HG03097 (cell line): ENCODE results near the gene HIBCH.
"Not testable (repeated sequence)": the region's sequence is repeated elsewhere in the genome, so short reads cannot be mapped to it uniquely, and the experiment has no call there.

ENCODE experiments used
- ATAC-seq: cut with Tn5 transposase; IDR thresholded peaks from one replicate; pipeline ENCODE4 v1.9.1; 2021; ENCODE audit not compliant: unreplicated experiment, low FRiP score

HIBCH gene

GRCh38 chr2:190319555-190320498 lies at the start of gene HIBCH:
Gene HIBCH, minus strand, starts transcription at chr2:190319826. Its CDS starts 76 bp downstream, at chr2:190319750.
- ATAC-seq: peak; percentile 96

- no peak for ATAC-seq
These were observed 47.5 kb upstream of the HIBCH start for GRCh38 chr2:190367091-190367490.

- no peak for ATAC-seq
These were observed 46.7 kb upstream of the HIBCH start for GRCh38 chr2:190366248-190366753.

- no peak for ATAC-seq
These were observed 46.0 kb upstream of the HIBCH start for GRCh38 chr2:190365499-190366204.

- no peak for ATAC-seq
These were observed 43.3 kb upstream of the HIBCH start for GRCh38 chr2:190362894-190363293.

GRCh38 chr2:190361572-190361971 lies 41.9 kb upstream of the HIBCH start:
- ATAC-seq: no peak

GRCh38 chr2:190360965-190361364 lies 41.3 kb upstream of the HIBCH start:
- no peak for ATAC-seq

GRCh38 chr2:190360561-190360960 lies 40.9 kb upstream of the HIBCH start:
- no peak for ATAC-seq

GRCh38 chr2:190358655-190359448 lies 39.2 kb upstream of the HIBCH start:
- not testable (repeated sequence) for ATAC-seq

- ATAC-seq: no peak
These were observed 38.0 kb upstream of the HIBCH start for GRCh38 chr2:190357600-190357999.

- no peak for ATAC-seq
These were observed 36.5 kb upstream of the HIBCH start for GRCh38 chr2:190355968-190356644.

GRCh38 chr2:190354003-190354690 lies 34.5 kb upstream of the HIBCH start:
- ATAC-seq: no peak

- no peak for ATAC-seq
These were observed 33.9 kb upstream of the HIBCH start for GRCh38 chr2:190353537-190353899.

- no peak for ATAC-seq
These were observed 33.3 kb upstream of the HIBCH start for GRCh38 chr2:190352668-190353536.

GRCh38 chr2:190351955-190352354 lies 32.3 kb upstream of the HIBCH start:
- ATAC-seq: no peak

GRCh38 chr2:190350371-190350770 lies 30.7 kb upstream of the HIBCH start:
- no peak for ATAC-seq

GRCh38 chr2:190344276-190344827 lies 24.7 kb upstream of the HIBCH start:
- ATAC-seq: peak; percentile 71

GRCh38 chr2:190343536-190344275 lies 24.1 kb upstream of the HIBCH start, which contains the start of gene INPP1:
Gene INPP1, plus strand, starts transcription at chr2:190343589. Its CDS starts 16,514 bp downstream, at chr2:190360103.
- ATAC-seq: peak; percentile 56
